OCI-LY1 (cell line): ENCODE data around the gene ARHGAP24.

Experiments
- EZH2 ChIP-seq: fragments of 200-600 bp; sonication (generic), shearing (Covaris generic); IDR thresholded peaks from 2 replicates; pipeline ENCODE4 v1.8.0; 2017; ENCODE audit warnings: borderline replicate concordance, mixed run types, mild to moderate bottlenecking, antibody characterized with exemption, low read length, moderate library complexity, mixed read lengths
- TF ChIP-seq, protein P1 (sequence below): fragments of 200-600 bp; sonication (generic), shearing (Covaris generic); IDR thresholded peaks from 2 replicates; pipeline ENCODE4 v1.5.1; 2017; ENCODE audit warnings: mild to moderate bottlenecking, antibody characterized with exemption, low read length, moderate library complexity, mixed read lengths

DNA sequence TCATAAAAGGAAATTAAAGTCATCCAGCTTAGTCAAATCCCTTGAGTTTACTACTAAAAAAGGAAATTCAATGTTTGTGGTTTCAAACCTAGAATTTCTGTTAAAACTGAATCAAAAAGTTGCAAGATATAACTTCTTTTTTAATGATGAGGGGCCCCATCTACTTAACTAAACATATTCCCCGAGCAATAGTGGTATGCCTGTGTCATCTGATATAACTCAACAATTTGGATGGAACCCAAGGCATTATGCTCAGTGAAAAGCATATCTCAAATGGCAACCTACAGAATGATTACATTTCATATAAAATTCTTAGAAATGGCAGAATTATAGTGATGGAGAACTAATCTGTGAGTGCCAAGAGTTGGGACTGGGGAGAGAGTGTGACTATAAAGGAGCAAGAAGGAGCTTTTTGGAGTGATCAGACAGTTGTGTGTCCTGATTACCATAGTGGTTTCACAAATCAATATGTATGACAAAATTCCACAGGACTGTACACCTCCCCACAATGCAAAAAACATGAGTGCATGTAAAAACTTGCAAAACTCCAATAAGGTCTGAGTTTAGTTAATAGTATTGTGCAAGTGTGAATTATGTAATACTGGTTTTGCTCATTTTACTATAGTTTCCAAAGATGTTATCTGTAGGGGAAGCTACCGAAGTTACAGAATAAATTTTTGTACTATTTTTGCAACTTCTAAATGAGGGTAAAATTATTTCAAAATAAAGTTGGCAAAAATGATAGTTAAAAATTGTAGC lies 323.2 kb downstream of the ARHGAP24 start:
- TF ChIP-seq, protein P1, sequence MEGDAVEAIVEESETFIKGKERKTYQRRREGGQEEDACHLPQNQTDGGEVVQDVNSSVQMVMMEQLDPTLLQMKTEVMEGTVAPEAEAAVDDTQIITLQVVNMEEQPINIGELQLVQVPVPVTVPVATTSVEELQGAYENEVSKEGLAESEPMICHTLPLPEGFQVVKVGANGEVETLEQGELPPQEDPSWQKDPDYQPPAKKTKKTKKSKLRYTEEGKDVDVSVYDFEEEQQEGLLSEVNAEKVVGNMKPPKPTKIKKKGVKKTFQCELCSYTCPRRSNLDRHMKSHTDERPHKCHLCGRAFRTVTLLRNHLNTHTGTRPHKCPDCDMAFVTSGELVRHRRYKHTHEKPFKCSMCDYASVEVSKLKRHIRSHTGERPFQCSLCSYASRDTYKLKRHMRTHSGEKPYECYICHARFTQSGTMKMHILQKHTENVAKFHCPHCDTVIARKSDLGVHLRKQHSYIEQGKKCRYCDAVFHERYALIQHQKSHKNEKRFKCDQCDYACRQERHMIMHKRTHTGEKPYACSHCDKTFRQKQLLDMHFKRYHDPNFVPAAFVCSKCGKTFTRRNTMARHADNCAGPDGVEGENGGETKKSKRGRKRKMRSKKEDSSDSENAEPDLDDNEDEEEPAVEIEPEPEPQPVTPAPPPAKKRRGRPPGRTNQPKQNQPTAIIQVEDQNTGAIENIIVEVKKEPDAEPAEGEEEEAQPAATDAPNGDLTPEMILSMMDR: no peak
- TF ChIP-seq EZH2: no peak
